HepG2 (cell line): ENCODE data around the gene EDC3. TPM values are rescaled to one million over a fixed set of nuclear protein-coding genes. Genes with fewer than 3 reads are reported as not detected.

Experiments
- ARNTL ChIP-seq: sonication (generic); formaldehyde crosslinking; IDR thresholded peaks from 2 replicates; pipeline ENCODE4 v1.4.0; 2020; ENCODE audit warnings: mild to moderate bottlenecking, missing genetic modification reagents
- BCL6 ChIP-seq: IDR thresholded peaks from 2 replicates; pipeline ENCODE4 v1.6.1; 2016; ENCODE audit warnings: missing genetic modification reagents, missing compliant biosample characterization
- EP300 ChIP-seq, 3 experiments: sonication (generic) in 1 of 3; formaldehyde crosslinking in 1 of 3; IDR thresholded peaks; 2 replicates each; pipeline versions ENCODE4 v1.5.1 to v1.6.1; 2011 to 2020; ENCODE audit warnings: low read depth in 2 of 3, low read length in 2 of 3, borderline replicate concordance in 1 of 3, improper control_type of control experiment in 1 of 3, mild to moderate bottlenecking in 1 of 3, missing genetic modification reagents in 1 of 3, moderate library complexity in 1 of 3
- FOXJ3 ChIP-seq: sonication (generic); formaldehyde crosslinking; IDR thresholded peaks from 2 replicates; pipeline ENCODE4 v1.4.0; 2020; ENCODE audit warnings: missing genetic modification reagents, mild to moderate bottlenecking, borderline replicate concordance
- GATAD2A ChIP-seq: IDR thresholded peaks from 2 replicates; pipeline ENCODE4 v1.6.1; 2016
- KDM2A ChIP-seq: sonication (generic); formaldehyde crosslinking; IDR thresholded peaks from 2 replicates; pipeline ENCODE4 v1.4.0; 2020; ENCODE audit warnings: low read depth, missing genetic modification reagents, borderline replicate concordance
- MED1 ChIP-seq: sonication (generic); formaldehyde crosslinking; IDR thresholded peaks from 2 replicates; pipeline ENCODE4 v1.4.0; 2020; ENCODE audit warnings: missing genetic modification reagents
- NAIF1 ChIP-seq: sonication (generic); formaldehyde crosslinking; IDR thresholded peaks from 2 replicates; pipeline ENCODE4 v1.5.0; 2020; ENCODE audit warnings: mild to moderate bottlenecking, missing genetic modification reagents, borderline replicate concordance
- POLR2A ChIP-seq, 2 experiments: IDR thresholded peaks; 2 replicates each; pipeline ENCODE4 v1.6.1; 2011; ENCODE audit warnings: low read depth in 2 of 2, low read length in 2 of 2, mild to moderate bottlenecking in 1 of 2, moderate library complexity in 1 of 2; ENCODE audit not compliant: insufficient read depth in 1 of 2
- SRY ChIP-seq: sonication (generic); formaldehyde crosslinking; IDR thresholded peaks from 2 replicates; pipeline ENCODE4 v1.8.0; 2022; ENCODE audit warnings: mild to moderate bottlenecking, missing genetic modification reagents
- TAF1 ChIP-seq: sonication (generic); formaldehyde crosslinking; IDR thresholded peaks from 2 replicates; pipeline ENCODE4 v1.4.0; 2020; ENCODE audit warnings: missing genetic modification reagents
- ZIK1 ChIP-seq: sonication (generic); formaldehyde crosslinking; IDR thresholded peaks from 2 replicates; pipeline ENCODE4 v1.5.0; 2020; ENCODE audit warnings: mild to moderate bottlenecking, low read depth, missing genetic modification reagents, borderline replicate concordance
- ZMYM4 ChIP-seq: sonication (generic); formaldehyde crosslinking; IDR thresholded peaks from 2 replicates; pipeline ENCODE4 v1.8.1; 2023; ENCODE audit warnings: mild to moderate bottlenecking, missing genetic modification reagents
- ZNF282 ChIP-seq: fragments of 450-650 bp; IDR thresholded peaks from 2 replicates; pipeline ENCODE4 v1.6.1; 2018; ENCODE audit not compliant: partially characterized antibody
- ZNF484 ChIP-seq: sonication (generic); formaldehyde crosslinking; IDR thresholded peaks from 2 replicates; pipeline ENCODE4 v1.5.1; 2020; ENCODE audit warnings: mild to moderate bottlenecking, low read depth, missing genetic modification reagents, borderline replicate concordance
- ZNF652 ChIP-seq: IDR thresholded peaks from 2 replicates; pipeline ENCODE4 v1.6.1; 2016; ENCODE audit warnings: low read depth, borderline replicate concordance
- ZNF768 ChIP-seq: sonication (generic); formaldehyde crosslinking; IDR thresholded peaks from 2 replicates; pipeline ENCODE4 v1.4.0; 2020; ENCODE audit warnings: missing genetic modification reagents
- ZSCAN31 ChIP-seq: sonication (generic); formaldehyde crosslinking; IDR thresholded peaks from 2 replicates; pipeline ENCODE4 v1.5.0; 2020; ENCODE audit warnings: low read depth, mild to moderate bottlenecking, missing genetic modification reagents
- ZSCAN9 ChIP-seq: IDR thresholded peaks from 2 replicates; pipeline ENCODE4 v1.6.1; 2016; ENCODE audit warnings: borderline replicate concordance
- polyA plus RNA-seq, 8 experiments: library from polyadenylated mRNA; depleted of rRNA in 3 of 8; stranded (reverse) in 7 of 8; unstranded in 1 of 8; fragments of >200 nt; fragmentation: Illumina TruSeq in 4 of 8; extraction: Trizol in 4 of 8; gene quantifications; 2 replicates each; pipeline versions ENCODE4 v1.2.1 to v1.2.3, GENCODE V29; 2011 to 2016; ENCODE audit warnings: low read depth in 4 of 8, missing spikeins in 1 of 8, mixed read lengths in 1 of 8; ENCODE audit not compliant: insufficient read depth in 1 of 8
- total RNA-seq, 5 experiments: library from RNA; depleted of rRNA; stranded (reverse); fragments of >200 nt; fragmentation: Illumina TruSeq; extraction: Trizol; gene quantifications; 2 replicates each; pipeline ENCODE4 v1.2.3, GENCODE V29; 2016; ENCODE audit warnings: low read depth in 1 of 5
- TF ChIP-seq, protein P1 (sequence below): sonication (generic); formaldehyde crosslinking; IDR thresholded peaks from 2 replicates; pipeline ENCODE4 v1.9.0; 2021; ENCODE audit warnings: mild to moderate bottlenecking, missing genetic modification reagents
- TF ChIP-seq, protein P2 (sequence below): IDR thresholded peaks from 2 replicates; pipeline ENCODE4 v1.6.1; 2012; ENCODE audit warnings: low read depth, low read length, improper control_type of control experiment
- TF ChIP-seq, protein P3 (sequence below): sonication (generic); formaldehyde crosslinking; IDR thresholded peaks from 2 replicates; pipeline ENCODE4 v1.8.0; 2022; ENCODE audit warnings: mild to moderate bottlenecking, missing genetic modification reagents

Gene EDC3
- total and polyA plus RNA-seq, 2 of the 13 experiments (the other 11 are each of a cell fraction or from before 2014, with no cell fraction given), result 17.4 to 32.0 TPM

DNA sequence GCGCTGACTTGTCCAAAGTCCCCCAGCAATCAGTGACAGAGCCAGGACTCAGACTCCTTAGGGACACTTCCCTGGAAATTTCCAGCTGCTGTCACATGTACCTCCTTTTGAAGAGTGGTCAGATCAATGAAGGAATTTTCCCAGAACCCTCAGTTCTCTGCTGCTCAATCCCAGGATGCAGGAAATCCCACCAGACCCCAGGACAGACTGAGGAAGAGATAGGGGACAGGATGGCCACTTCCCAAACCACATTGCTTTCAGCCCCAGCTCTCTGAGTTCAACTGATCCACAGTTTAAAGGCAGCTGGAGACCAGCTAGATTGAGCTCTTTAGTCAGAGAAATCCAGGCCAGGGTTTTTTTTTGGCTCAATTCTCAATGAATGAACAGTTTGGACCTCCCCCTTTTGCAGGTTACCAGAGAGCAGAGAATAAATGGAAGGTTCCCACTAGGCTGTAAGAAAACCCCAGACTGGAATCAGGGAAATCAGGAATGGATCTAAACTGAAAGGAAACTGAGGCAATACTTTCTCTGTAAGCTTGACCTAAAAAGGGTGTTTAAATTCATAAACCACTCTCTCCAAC lies 28.0 kb upstream of the EDC3 start (continued):
- TF ChIP-seq KDM2A (no peak), ARNTL (0 out of 2 replicates have a peak, but pooled peaks have one; percentile 13), ZNF282 (no peak), FOXJ3 (CRISPR knock-in tag) (peak; percentile 25; the same call in 1 of the 2 replicates), TAF1 (CRISPR knock-in tag) (no peak), ZIK1 (no peak), POLR2A (IDR thresholded peaks at IDR 0.05; ENCODE audit: insufficient read depth in 1 of 2, low read depth in 2 of 2, low read length in 2 of 2) (0 out of 4 replicates have a peak, but pooled peaks of 1 of the 2 experiments have one; percentile 36), ZSCAN9 (CRISPR knock-in tag) (no peak), ZMYM4 (CRISPR knock-in tag) (no peak), ZNF484 (CRISPR knock-in tag) (no peak), ZSCAN31 (CRISPR knock-in tag) (no peak), NAIF1 (CRISPR knock-in tag) (no peak), ZNF768 (CRISPR knock-in tag) (no peak), SRY (CRISPR knock-in tag) (no peak), MED1 (CRISPR knock-in tag) (0 out of 2 replicates have a peak, but pooled peaks have one; percentile 38), BCL6 (0 out of 2 replicates have a peak, but pooled peaks have one; percentile 13), GATAD2A (peak; percentile 26; the same call in 1 of the 2 replicates), ZNF652 (CRISPR knock-in tag) (no peak), EP300 (IDR thresholded peaks at IDR 0.05; ENCODE audit: low read depth in 2 of 2, low read length in 2 of 2) (peak in 1 of 2 experiments; percentile 35; a peak in 1 of 4 replicates), EP300 (CRISPR knock-in tag; IDR thresholded peaks at IDR 0.05; ENCODE audit: borderline replicate concordance) (no peak)
- TF ChIP-seq, protein P1, sequence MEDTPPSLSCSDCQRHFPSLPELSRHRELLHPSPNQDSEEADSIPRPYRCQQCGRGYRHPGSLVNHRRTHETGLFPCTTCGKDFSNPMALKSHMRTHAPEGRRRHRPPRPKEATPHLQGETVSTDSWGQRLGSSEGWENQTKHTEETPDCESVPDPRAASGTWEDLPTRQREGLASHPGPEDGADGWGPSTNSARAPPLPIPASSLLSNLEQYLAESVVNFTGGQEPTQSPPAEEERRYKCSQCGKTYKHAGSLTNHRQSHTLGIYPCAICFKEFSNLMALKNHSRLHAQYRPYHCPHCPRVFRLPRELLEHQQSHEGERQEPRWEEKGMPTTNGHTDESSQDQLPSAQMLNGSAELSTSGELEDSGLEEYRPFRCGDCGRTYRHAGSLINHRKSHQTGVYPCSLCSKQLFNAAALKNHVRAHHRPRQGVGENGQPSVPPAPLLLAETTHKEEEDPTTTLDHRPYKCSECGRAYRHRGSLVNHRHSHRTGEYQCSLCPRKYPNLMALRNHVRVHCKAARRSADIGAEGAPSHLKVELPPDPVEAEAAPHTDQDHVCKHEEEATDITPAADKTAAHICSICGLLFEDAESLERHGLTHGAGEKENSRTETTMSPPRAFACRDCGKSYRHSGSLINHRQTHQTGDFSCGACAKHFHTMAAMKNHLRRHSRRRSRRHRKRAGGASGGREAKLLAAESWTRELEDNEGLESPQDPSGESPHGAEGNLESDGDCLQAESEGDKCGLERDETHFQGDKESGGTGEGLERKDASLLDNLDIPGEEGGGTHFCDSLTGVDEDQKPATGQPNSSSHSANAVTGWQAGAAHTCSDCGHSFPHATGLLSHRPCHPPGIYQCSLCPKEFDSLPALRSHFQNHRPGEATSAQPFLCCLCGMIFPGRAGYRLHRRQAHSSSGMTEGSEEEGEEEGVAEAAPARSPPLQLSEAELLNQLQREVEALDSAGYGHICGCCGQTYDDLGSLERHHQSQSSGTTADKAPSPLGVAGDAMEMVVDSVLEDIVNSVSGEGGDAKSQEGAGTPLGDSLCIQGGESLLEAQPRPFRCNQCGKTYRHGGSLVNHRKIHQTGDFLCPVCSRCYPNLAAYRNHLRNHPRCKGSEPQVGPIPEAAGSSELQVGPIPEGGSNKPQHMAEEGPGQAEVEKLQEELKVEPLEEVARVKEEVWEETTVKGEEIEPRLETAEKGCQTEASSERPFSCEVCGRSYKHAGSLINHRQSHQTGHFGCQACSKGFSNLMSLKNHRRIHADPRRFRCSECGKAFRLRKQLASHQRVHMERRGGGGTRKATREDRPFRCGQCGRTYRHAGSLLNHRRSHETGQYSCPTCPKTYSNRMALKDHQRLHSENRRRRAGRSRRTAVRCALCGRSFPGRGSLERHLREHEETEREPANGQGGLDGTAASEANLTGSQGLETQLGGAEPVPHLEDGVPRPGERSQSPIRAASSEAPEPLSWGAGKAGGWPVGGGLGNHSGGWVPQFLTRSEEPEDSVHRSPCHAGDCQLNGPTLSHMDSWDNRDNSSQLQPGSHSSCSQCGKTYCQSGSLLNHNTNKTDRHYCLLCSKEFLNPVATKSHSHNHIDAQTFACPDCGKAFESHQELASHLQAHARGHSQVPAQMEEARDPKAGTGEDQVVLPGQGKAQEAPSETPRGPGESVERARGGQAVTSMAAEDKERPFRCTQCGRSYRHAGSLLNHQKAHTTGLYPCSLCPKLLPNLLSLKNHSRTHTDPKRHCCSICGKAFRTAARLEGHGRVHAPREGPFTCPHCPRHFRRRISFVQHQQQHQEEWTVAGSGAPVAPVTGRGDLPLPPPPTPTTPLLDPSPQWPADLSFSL (CRISPR knock-in tag), result no peak
- TF ChIP-seq, protein P2, sequence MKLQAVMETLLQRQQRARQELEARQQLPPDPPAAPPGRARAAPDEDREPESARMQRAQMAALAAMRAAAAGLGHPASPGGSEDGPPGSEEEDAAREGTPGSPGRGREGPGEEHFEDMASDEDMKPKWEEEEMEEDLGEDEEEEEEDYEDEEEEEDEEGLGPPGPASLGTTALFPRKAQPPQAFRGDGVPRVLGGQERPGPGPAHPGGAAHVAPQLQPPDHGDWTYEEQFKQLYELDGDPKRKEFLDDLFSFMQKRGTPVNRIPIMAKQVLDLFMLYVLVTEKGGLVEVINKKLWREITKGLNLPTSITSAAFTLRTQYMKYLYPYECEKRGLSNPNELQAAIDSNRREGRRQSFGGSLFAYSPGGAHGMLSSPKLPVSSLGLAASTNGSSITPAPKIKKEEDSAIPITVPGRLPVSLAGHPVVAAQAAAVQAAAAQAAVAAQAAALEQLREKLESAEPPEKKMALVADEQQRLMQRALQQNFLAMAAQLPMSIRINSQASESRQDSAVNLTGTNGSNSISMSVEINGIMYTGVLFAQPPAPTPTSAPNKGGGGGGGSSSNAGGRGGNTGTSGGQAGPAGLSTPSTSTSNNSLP, result peak; percentile 65
- TF ChIP-seq, protein P3, sequence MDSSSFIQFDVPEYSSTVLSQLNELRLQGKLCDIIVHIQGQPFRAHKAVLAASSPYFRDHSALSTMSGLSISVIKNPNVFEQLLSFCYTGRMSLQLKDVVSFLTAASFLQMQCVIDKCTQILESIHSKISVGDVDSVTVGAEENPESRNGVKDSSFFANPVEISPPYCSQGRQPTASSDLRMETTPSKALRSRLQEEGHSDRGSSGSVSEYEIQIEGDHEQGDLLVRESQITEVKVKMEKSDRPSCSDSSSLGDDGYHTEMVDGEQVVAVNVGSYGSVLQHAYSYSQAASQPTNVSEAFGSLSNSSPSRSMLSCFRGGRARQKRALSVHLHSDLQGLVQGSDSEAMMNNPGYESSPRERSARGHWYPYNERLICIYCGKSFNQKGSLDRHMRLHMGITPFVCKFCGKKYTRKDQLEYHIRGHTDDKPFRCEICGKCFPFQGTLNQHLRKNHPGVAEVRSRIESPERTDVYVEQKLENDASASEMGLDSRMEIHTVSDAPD (CRISPR knock-in tag), result no peak
